ENCODE measurements around the gene ZNRF3.
A peak's percentile ranks its signal among the peaks of the same experiment; 100 is the strongest.

Gene ZNRF3

GRCh38 chr22:28892175-28892731 is 8.9 kb downstream of the ZNRF3 start:
- Mint-ChIP-seq H3K27ac (no peak overlapping the region), H3K9me3 (no peaks in the 10 kb centered on the region), H3K4me1 (peaks cover 13% of the 10 kb centered on the region), H3K4me3 (no peak overlapping the region), H3K27me3 (peaks cover 65% of the 10 kb centered on the region), H3K36me3 (no peaks in the 10 kb centered on the region)
- CTCF ChIA-PET, result no interaction called here
- no peak for DNase-seq

GRCh38 chr22:28893810-28894209 is 10.4 kb downstream of the ZNRF3 start:
- Mint-ChIP-seq H3K27ac (no peak overlapping the region), H3K4me1 (peaks cover 15% of the 10 kb centered on the region), H3K4me3 (no peak overlapping the region), H3K36me3 (no peaks in the 10 kb centered on the region), H3K9me3 (no peaks in the 10 kb centered on the region), H3K27me3 (peaks cover 65% of the 10 kb centered on the region)
- DNase-seq, result no peak
- CTCF ChIA-PET, result no interaction called here

- no peak for DNase-seq
- Mint-ChIP-seq H3K27me3 (peaks cover 64% of the 10 kb centered on the region), H3K36me3 (no peaks in the 10 kb centered on the region), H3K27ac (no peak overlapping the region), H3K4me3 (no peak overlapping the region), H3K4me1 (peaks cover 18% of the 10 kb centered on the region), H3K9me3 (no peaks in the 10 kb centered on the region)
- CTCF ChIA-PET, result no interaction called here
Measured at GRCh38 chr22:28894334-28894733, 11.0 kb downstream of the ZNRF3 start.

DNA sequence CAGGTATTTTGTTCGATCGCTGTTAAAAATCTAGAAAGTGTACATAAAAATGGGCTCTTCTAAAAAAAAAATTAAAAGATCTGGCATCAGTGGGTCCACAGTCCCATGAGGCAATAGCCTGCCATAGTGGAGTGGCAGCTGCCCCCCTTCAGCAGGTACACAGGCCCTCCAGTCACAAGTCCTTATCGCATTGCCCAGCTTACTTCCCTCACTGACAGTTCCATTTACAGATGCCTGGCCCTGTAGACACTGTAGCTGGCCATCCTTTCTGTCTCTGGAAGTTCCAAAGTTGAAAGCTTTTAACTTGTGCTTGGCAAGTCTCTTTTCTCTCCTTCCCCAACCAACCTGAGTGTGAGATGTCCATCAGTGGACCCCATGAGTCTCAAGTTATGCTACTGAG is 11.4 kb downstream of the ZNRF3 start:
- no peaks in the 10 kb centered on the region for H3K9me3 Mint-ChIP-seq
- no peak overlapping the region for H3K27ac Mint-ChIP-seq
- H3K4me3 Mint-ChIP-seq, result no peak overlapping the region
- CTCF ChIA-PET, result no interaction called here
- peaks cover 17% of the 10 kb centered on the region for H3K4me1 Mint-ChIP-seq
- no peak for DNase-seq
- H3K36me3 Mint-ChIP-seq, result no peaks in the 10 kb centered on the region
- peaks cover 64% of the 10 kb centered on the region for H3K27me3 Mint-ChIP-seq

- CTCF ChIA-PET, result no interaction called here
- H3K36me3 Mint-ChIP-seq, result no peaks in the 10 kb centered on the region
- no peak for DNase-seq
- H3K27ac Mint-ChIP-seq, result no peak overlapping the region
- H3K9me3 Mint-ChIP-seq, result no peaks in the 10 kb centered on the region
- peaks cover 67% of the 10 kb centered on the region for H3K27me3 Mint-ChIP-seq
- H3K4me3 Mint-ChIP-seq, result no peak overlapping the region
- peaks cover 20% of the 10 kb centered on the region for H3K4me1 Mint-ChIP-seq
Measured at GRCh38 chr22:28896611-28897010, 13.2 kb downstream of the ZNRF3 start.

DNA sequence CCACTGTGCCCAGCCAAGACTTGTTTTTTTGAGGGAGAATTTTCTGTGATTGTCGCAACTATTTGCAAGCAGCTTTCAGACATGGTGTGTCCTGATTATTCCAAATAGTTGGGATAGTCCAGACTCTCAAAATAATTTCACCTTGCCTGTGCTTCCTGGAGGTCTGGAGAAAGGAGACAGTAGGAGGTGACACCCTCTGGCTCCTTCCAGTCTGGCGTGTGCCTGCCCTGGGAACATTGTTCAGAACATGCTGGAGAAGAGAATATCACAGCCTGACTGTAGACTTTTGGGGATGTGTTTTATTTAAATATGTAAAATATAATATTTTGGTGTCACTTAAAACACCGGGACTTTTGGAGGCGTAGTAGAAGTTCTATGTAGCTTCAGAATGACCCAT is 14.9 kb downstream of the ZNRF3 start:
- no peak overlapping the region for H3K27ac Mint-ChIP-seq
- H3K4me3 Mint-ChIP-seq, result no peak overlapping the region
- no peaks in the 10 kb centered on the region for H3K9me3 Mint-ChIP-seq
- CTCF ChIA-PET, result no interaction called here
- no peak for DNase-seq
- H3K36me3 Mint-ChIP-seq, result no peaks in the 10 kb centered on the region
- H3K4me1 Mint-ChIP-seq, result peaks cover 20% of the 10 kb centered on the region
- peaks cover 76% of the 10 kb centered on the region for H3K27me3 Mint-ChIP-seq

DNA sequence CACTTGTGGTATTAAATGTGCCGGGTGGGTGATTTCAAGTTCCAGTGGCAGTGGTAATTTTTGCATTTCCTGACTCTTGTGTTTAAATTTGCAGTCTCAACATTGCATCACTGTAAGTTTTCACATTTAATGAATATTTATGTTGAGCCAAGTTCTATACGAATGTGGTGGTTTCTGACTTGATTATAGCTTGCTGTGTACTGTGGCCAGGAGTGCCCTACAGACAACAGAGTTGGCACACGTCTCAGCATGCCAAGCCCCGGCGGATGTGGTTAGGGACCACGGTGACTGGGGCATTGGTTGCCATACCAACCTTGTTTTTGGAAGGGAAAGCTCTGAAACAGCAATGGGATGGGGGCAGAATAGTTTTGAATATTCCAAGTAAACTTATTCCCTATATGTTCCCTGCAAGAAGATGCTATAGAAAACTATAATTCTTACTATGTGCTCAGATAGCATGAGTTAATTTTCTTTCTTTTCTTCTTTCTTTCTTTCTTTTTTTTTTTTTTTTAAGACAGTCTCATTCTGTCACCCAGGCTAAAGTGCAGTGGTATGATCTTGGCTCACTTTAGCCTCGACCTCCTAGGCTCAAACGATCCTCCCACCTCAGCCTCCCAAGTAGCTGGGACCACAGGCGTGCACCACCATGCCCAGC is 16.0 kb downstream of the ZNRF3 start:
- peak; percentile 59 for DNase-seq
- peaks cover 81% of the 10 kb centered on the region for H3K27me3 Mint-ChIP-seq
- no peaks in the 10 kb centered on the region for H3K36me3 Mint-ChIP-seq
- peaks cover 20% of the 10 kb centered on the region for H3K4me1 Mint-ChIP-seq
- no peaks in the 10 kb centered on the region for H3K9me3 Mint-ChIP-seq
- no peak overlapping the region for H3K27ac Mint-ChIP-seq
- no peak overlapping the region for H3K4me3 Mint-ChIP-seq
- CTCF ChIA-PET, result no interaction called here

GRCh38 chr22:28900379-28900925 is 17.1 kb downstream of the ZNRF3 start:
- Mint-ChIP-seq H3K9me3 (no peaks in the 10 kb centered on the region), H3K36me3 (no peaks in the 10 kb centered on the region), H3K4me1 (peaks cover 20% of the 10 kb centered on the region), H3K4me3 (no peak overlapping the region), H3K27me3 (peaks cover 82% of the 10 kb centered on the region), H3K27ac (peak overlapping the region; percentile 17)
- CTCF ChIA-PET, result no interaction called here
- DNase-seq, result no peak

GRCh38 chr22:28902490-28902889 is 19.1 kb downstream of the ZNRF3 start:
- Mint-ChIP-seq H3K4me1 (peaks cover 20% of the 10 kb centered on the region), H3K4me3 (no peak overlapping the region), H3K9me3 (no peaks in the 10 kb centered on the region), H3K27me3 (peaks cover 80% of the 10 kb centered on the region), H3K27ac (no peak overlapping the region), H3K36me3 (no peaks in the 10 kb centered on the region)
- no peak for DNase-seq
- CTCF ChIA-PET, result no interaction called here

DNA sequence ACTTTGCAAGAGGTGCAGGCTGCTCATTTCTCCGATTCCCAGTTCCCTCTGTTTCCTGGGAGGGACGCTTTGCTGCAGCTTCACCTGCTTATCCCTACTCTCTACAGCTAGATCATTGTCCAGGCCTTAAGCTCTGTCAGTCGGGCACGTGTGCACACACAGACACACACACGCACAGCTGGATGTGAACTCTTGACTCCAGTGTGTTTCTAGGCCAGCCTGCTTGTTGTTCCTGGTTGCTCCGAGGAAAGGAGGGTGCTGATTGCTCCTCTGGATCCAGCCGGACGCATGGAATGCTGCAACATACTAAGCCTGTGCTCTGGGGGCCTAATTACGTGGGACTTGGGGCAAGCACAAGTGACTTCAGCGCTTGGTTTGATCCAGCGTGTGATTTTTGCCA is 19.7 kb downstream of the ZNRF3 start:
- H3K9me3 Mint-ChIP-seq, result no peaks in the 10 kb centered on the region
- H3K4me1 Mint-ChIP-seq, result peaks cover 26% of the 10 kb centered on the region
- H3K36me3 Mint-ChIP-seq, result no peaks in the 10 kb centered on the region
- H3K4me3 Mint-ChIP-seq, result no peak overlapping the region
- CTCF ChIA-PET, result no interaction called here
- DNase-seq, result no peak
- no peak overlapping the region for H3K27ac Mint-ChIP-seq
- H3K27me3 Mint-ChIP-seq, result peaks cover 77% of the 10 kb centered on the region

DNA sequence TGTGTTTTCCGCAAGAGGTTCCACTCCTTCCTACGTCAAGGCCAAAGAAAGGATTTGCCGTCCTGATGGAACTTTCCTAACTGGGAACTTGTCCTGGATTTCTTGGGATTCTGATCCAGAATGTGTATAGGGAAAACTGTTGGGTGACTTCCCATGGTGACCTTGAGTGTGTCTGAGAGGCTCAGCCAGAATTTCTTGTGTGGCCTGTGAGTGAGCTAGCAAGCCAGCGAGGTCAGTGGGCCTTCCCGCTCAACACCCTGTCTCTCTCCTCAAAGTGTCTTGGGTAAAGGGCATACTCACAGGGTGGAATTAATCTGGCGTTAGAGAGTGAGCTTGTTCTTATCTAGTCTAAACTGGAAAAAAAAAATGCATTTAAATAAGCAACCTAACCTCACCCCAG is 20.4 kb downstream of the ZNRF3 start:
- Mint-ChIP-seq H3K36me3 (no peaks in the 10 kb centered on the region), H3K9me3 (no peaks in the 10 kb centered on the region), H3K27ac (no peak overlapping the region), H3K4me1 (peaks cover 30% of the 10 kb centered on the region), H3K4me3 (no peak overlapping the region), H3K27me3 (peaks cover 73% of the 10 kb centered on the region)
- CTCF ChIA-PET, result no interaction called here
- DNase-seq, result no peak

DNA sequence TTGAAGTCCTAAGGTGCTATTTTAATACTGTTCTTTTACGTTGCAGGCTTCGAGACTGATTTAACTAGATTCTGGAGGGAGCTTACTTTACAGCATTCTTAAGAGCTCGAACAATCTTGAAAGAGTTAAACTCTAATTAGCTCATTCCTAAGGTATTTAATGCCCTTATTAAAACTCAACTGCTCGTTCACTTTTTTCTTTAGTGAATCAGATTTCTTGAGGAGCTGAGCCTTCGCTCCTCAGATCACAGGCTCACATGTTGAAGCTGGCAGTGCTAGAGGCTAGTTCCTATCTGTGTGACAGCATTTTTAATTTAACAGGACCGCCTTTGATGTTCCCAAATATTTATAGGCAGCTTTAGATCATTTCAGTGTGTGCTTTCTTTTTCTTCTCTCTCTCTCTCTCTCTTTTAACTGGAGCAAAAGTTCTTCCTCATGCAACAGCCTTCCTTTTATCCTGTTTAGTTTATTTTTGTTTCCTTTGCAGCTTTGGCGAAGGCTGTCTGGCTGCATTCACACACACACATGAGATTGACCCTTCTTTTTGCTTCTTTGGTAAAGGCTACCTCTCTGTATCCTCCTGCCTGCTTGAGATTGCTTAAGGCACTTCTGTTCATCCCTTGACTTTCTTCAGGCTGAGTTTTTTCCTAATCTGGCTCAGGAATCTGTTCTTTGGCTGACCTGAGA is 21.0 kb downstream of the ZNRF3 start:
- Mint-ChIP-seq H3K27ac (no peak overlapping the region), H3K27me3 (peaks cover 74% of the 10 kb centered on the region), H3K4me1 (peaks cover 31% of the 10 kb centered on the region), H3K9me3 (no peaks in the 10 kb centered on the region), H3K4me3 (no peak overlapping the region), H3K36me3 (no peaks in the 10 kb centered on the region)
- CTCF ChIA-PET, result interaction anchor here (0.9 kb wide), 1 partner anchor 13 kb away, joined by 4 read pairs; no protein-coding TSS in a partner anchor
- no peak for DNase-seq

GRCh38 chr22:28905256-28905832 is 22.0 kb downstream of the ZNRF3 start:
- DNase-seq, result no peak
- Mint-ChIP-seq H3K36me3 (no peaks in the 10 kb centered on the region), H3K4me1 (peaks cover 26% of the 10 kb centered on the region), H3K4me3 (no peak overlapping the region), H3K27ac (no peak overlapping the region), H3K27me3 (peaks cover 71% of the 10 kb centered on the region), H3K9me3 (no peaks in the 10 kb centered on the region)
- CTCF ChIA-PET, result interaction anchor here (0.7 kb wide), 1 partner anchor 31 kb away, joined by 3 read pairs; no protein-coding TSS in a partner anchor

DNA sequence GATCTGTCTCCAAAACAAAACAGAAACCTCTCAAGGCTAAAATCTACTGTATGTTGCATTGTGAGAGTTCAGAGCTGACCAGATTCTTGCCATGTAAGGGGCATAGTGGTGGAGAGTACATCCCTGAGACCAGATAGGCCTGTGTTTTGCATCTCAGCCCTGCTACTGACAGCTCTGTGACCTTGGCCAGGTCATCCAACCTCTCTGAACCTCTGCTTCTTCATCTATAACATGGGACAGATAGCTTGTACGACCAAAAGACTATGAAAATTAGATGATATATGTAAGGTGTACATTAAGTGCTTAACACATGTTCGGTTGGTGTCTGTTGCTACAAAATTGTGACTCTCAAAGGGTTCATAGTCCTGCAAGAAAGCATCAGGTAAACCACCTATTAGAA is 22.9 kb downstream of the ZNRF3 start:
- Mint-ChIP-seq H3K9me3 (no peaks in the 10 kb centered on the region), H3K4me1 (peaks cover 28% of the 10 kb centered on the region), H3K4me3 (no peak overlapping the region), H3K27me3 (peaks cover 72% of the 10 kb centered on the region), H3K27ac (no peak overlapping the region), H3K36me3 (no peaks in the 10 kb centered on the region)
- CTCF ChIA-PET, result interaction anchor here (0.5 to 0.9 kb wide), 2 partner anchors 21 to 123 kb away, joined by 3 read pairs; no protein-coding TSS in a partner anchor
- no peak for DNase-seq

Measured in activated naive CD4-positive, alpha-beta T cell treated with anti-CD3 and anti-CD28 coated beads, Interleukin-2, amount 10 ng/mL, durations not matched to agents 7 days and 5 days (primary cell).